K562 (cell line): ENCODE results near the gene ATAD2B. TPM values are rescaled to one million over a fixed set of nuclear protein-coding genes. Genes with fewer than 3 reads are reported as not detected.

Source experiments
- ATAC-seq: fragments of 200-7000 bp; cut with Tn5 transposase; 3 replicates; pipeline ENCODE4 v1.9.1; 2020; ENCODE audit warnings: moderate library complexity
- BruUV-seq: library from RNA; stranded (reverse); fragments of 400-500 nt; replicated peaks from 2 replicates; lab custom pipeline; 2021; lab: Mats Ljungman, UMichigan
- CTCF ChIA-PET: fragments of 300-600 bp; formaldehyde crosslinking; extraction: SDS; loops from one replicate; lab custom pipeline; 2021; ENCODE audit warnings: low intra/inter-chr PET ratio; lab: Yijun Ruan, JAX
- POLR2A ChIA-PET: fragments of 300-600, 350-650 bp; sonication (Branson Sonifier 250); formaldehyde crosslinking; extraction: SDS; loops from one replicate; lab custom pipeline; 2021; ENCODE audit warnings: antibody characterized with exemption, inconsistent platforms; lab: Yijun Ruan, JAX
- DNase-seq, 4 experiments: peaks; one replicate each; pipeline versions ENCODE4 v3.0.0 to v3.0.0-alpha.2; 2011 to 2018; ENCODE audit warnings: low spot score in 3 of 4, mixed read lengths in 3 of 4; ENCODE audit errors: extremely low read depth in 1 of 4
- FAIRE-seq: peaks from 2 replicates; lab custom pipeline; 2011; peaks lifted over from hg19 to GRCh38; lab: Jason Lieb, UNC
- H2AFZ ChIP-seq: 2 replicates; pipeline ENCODE4 v1.6.0; 2011; ENCODE audit warnings: low read depth, low read length, control low read depth, inconsistent platforms
- H3K27ac ChIP-seq: fragments of 200-600 bp; 3 replicates; pipeline ENCODE4 v1.8.0; 2011; ENCODE audit warnings: low read depth, mild to moderate bottlenecking, control low read depth, inconsistent platforms, low read length, moderate library complexity, mixed read lengths; ENCODE audit errors: extremely low read depth
- H3K27me3 ChIP-seq, 2 experiments: fragments of 300-600 bp in 1 of 2; 2 replicates in 1 of 2; 3 replicates in 1 of 2; pipeline versions ENCODE4 v1.6.0 to v1.8.0; 2011; ENCODE audit warnings: inconsistent platforms in 2 of 2, low read length in 2 of 2, mild to moderate bottlenecking in 1 of 2, mixed read lengths in 1 of 2, moderate library complexity in 1 of 2; ENCODE audit not compliant: control insufficient read depth in 2 of 2, insufficient read depth in 2 of 2
- H3K36me3 ChIP-seq: fragments of 300-600 bp; 3 replicates; pipeline ENCODE4 v1.8.0; 2011; ENCODE audit warnings: mild to moderate bottlenecking, low read length, inconsistent platforms; ENCODE audit not compliant: control insufficient read depth, insufficient read depth
- H3K4me1 ChIP-seq, 2 experiments: fragments of 200-600 bp in 1 of 2; replicated peaks in 1 of 2; 2 replicates in 1 of 2; 3 replicates in 1 of 2; pipeline versions ENCODE4 v1.5.1 to v1.8.0; 2011; ENCODE audit warnings: inconsistent platforms in 2 of 2, low read length in 2 of 2, mild to moderate bottlenecking in 1 of 2, mixed read lengths in 1 of 2, moderate library complexity in 1 of 2; ENCODE audit not compliant: control insufficient read depth in 2 of 2, insufficient read depth in 2 of 2
- H3K4me2 ChIP-seq: 2 replicates; pipeline ENCODE4 v1.6.1; 2011; ENCODE audit warnings: low read length, control low read depth, inconsistent platforms, mixed read lengths; ENCODE audit not compliant: insufficient read depth
- H3K4me3 ChIP-seq: fragments of 200-600 bp; sonication (generic), shearing (Covaris generic); 2 replicates; pipeline ENCODE4 v1.5.1; 2016; ENCODE audit warnings: control low read depth, inconsistent platforms
- H3K79me2 ChIP-seq: fragments of 200-600 bp; 3 replicates; pipeline ENCODE4 v1.8.0; 2011; ENCODE audit warnings: low read length, inconsistent platforms; ENCODE audit not compliant: control insufficient read depth, insufficient read depth
- H3K9ac ChIP-seq, 2 experiments: 2 replicates each; pipeline versions ENCODE4 v1.6.0 to v1.6.1; 2011; ENCODE audit warnings: low read depth in 2 of 2, low read length in 2 of 2, control low read depth in 1 of 2, inconsistent platforms in 1 of 2, mild to moderate bottlenecking in 1 of 2, mixed read lengths in 1 of 2; ENCODE audit not compliant: insufficient read depth in 1 of 2
- H3K9me1 ChIP-seq: one replicate; pipeline ENCODE4 v1.6.0; 2011; ENCODE audit warnings: inconsistent platforms, mild to moderate bottlenecking, low read length, moderate library complexity; ENCODE audit not compliant: control insufficient read depth, insufficient read depth
- H3K9me3 ChIP-seq: replicated peaks from 2 replicates; pipeline ENCODE4 v1.5.1; 2011; ENCODE audit warnings: low read depth, low read length, inconsistent platforms; ENCODE audit not compliant: control insufficient read depth, insufficient read depth
- H4K20me1 ChIP-seq: replicated peaks from 2 replicates; pipeline ENCODE4 v1.6.1; 2011; ENCODE audit warnings: low read length, inconsistent platforms, mixed read lengths; ENCODE audit not compliant: control insufficient read depth, insufficient read depth
- COPS2 ChIP-seq: fragments of 450-650 bp; conservative IDR thresholded peaks from 2 replicates; pipeline ENCODE4 v1.6.1; 2016; ENCODE audit warnings: mild to moderate bottlenecking, moderate library complexity
- HMGXB4 ChIP-seq: sonication (generic); formaldehyde crosslinking; IDR thresholded peaks from 2 replicates; pipeline ENCODE4 v1.8.1; 2023; ENCODE audit warnings: mild to moderate bottlenecking, missing genetic modification reagents
- RBFOX2 ChIP-seq: fragments of 200-400 bp; formaldehyde crosslinking; IDR thresholded peaks from 2 replicates; pipeline ENCODE4 v1.6.1; 2017; ENCODE audit warnings: low read depth, mild to moderate bottlenecking, low read length, moderate library complexity
- SMAD1 ChIP-seq: fragments of 150-350 bp; IDR thresholded peaks from 2 replicates; pipeline ENCODE4 v1.6.1; 2014; ENCODE audit warnings: low read length, low read depth; ENCODE audit not compliant: partially characterized antibody
- WGBS: fragments of 100-300 bp; shearing (Covaris generic); methylation state at CpG from one replicate; pipeline ENCODE4 v1.1.6; 2016; ENCODE audit warnings: low coverage, mixed read lengths; ENCODE audit not compliant: insufficient coverage; ENCODE audit errors: missing lambda C conversion rate; 5-methylcytosine and 5-hydroxymethylcytosine counted together
- in situ Hi-C: fragments of 300-500 bp; cut with MboI; formaldehyde crosslinking; loops from 4 replicates; pipeline ENCODE4 v1.15.0; 2018; ENCODE audit warnings: inconsistent platforms, mixed read lengths
- intact Hi-C: fragments of 100-400 bp; cut with micrococcal nuclease; formaldehyde crosslinking; loops from 2 replicates; pipeline ENCODE4 v1.14.2; 2022
- polyA plus RNA-seq, 8 experiments: library from polyadenylated mRNA; depleted of rRNA in 4 of 8; stranded (reverse) in 5 of 8; unstranded in 3 of 8; fragments of >200 nt; fragmentation: Nextera tagmentation in 2 of 8; fragmentation: Illumina TruSeq in 1 of 8; extraction: Ambion mirVana in 2 of 8; extraction: Trizol in 1 of 8; gene quantifications; 2 replicates each; pipeline versions ENCODE4 v1.2.1 to v1.2.3, GENCODE V29; 2011 to 2014; ENCODE audit warnings: inconsistent platforms in 1 of 8, missing spikeins in 1 of 8
- total RNA-seq, 7 experiments: library from RNA; depleted of rRNA in 6 of 7; stranded (reverse); fragments of >200 nt in 6 of 7; fragmentation: Illumina TruSeq in 2 of 7; extraction: Trizol in 2 of 7; gene quantifications; 2 replicates each; pipeline versions ENCODE4 v1.2.1 to v1.2.3, GENCODE V29; 2011 to 2021; ENCODE audit warnings: low replicate concordance in 1 of 7

Gene ATAD2B
- total and polyA plus RNA-seq, 9 of the 15 experiments (the other 6 are each of a cell fraction or from before 2014, with no cell fraction given) = 3.2 to 21.6 (median 11.4) TPM

- no peak overlapping the region for H2AFZ ChIP-seq
- no peak overlapping the region for H3K27ac ChIP-seq
- no peaks in the 10 kb centered on the region for H3K27me3 ChIP-seq
- ATAC-seq (no peak), DNase-seq (no peak), FAIRE-seq (no peak)
- H3K4me2 ChIP-seq = no peak overlapping the region
- CTCF ChIA-PET = no interaction called here
- no peaks in the 10 kb centered on the region for H3K9me3 ChIP-seq
- H3K4me3 ChIP-seq = no peak overlapping the region
- no peak overlapping the region for H3K9ac ChIP-seq
- TF ChIP-seq COPS2 = no peak
- no peak for TF ChIP-seq HMGXB4 (CRISPR knock-in tag)
- no peak for TF ChIP-seq RBFOX2
- no peak for TF ChIP-seq SMAD1
- no peaks in the 10 kb centered on the region for H3K79me2 ChIP-seq
- POLR2A ChIA-PET = no interaction called here
- H3K36me3 ChIP-seq = peaks cover 20% of the 10 kb centered on the region; the same call in 2 of the 3 replicates
- WGBS = 85% methylated on average over 4 of the region's 5 CpGs
- no TSS peak for BruUV-seq
- intact Hi-C loops (loop anchor here (10.0 kb wide), 1 partner anchor 135 kb away; no protein-coding TSS in a partner anchor), in situ Hi-C loops (no loop called here)
- no peaks in the 10 kb centered on the region for H4K20me1 ChIP-seq
- no peaks in the 10 kb centered on the region for H3K9me1 ChIP-seq
- H3K4me1 ChIP-seq = no peaks in the 10 kb centered on the region
Observed at GRCh38 chr2:23769364-23769763, 157.6 kb downstream of the ATAD2B start.
